GM21529 (cell line): ENCODE data around the gene BCAT1.
"Not testable (repeated sequence)": the region's sequence is repeated elsewhere in the genome, so short reads cannot be mapped to it uniquely, and the experiment has no call there.

Source experiments
- ATAC-seq: cut with Tn5 transposase; IDR thresholded peaks from one replicate; pipeline ENCODE4 v1.9.1; 2021; ENCODE audit not compliant: unreplicated experiment

BCAT1 gene

DNA sequence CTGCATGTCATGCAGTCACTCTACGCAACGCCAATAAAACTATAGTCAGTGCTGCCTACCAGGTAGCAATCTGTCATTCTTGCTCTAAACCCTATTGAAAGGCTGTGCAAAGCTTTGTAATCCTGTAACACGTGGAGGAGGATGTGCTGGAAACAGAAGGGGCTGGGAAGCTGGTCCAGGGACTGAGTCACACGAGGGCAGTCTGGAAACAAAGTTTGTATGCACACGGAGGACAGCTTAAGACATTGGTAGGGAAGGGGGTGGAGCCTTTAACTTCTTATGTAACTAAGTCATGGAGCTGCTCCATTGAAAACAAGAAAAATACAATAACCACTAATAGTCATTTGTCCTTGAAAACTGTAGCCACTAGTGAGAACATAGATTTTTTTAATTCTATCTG, 128.0 kb downstream of the BCAT1 start:
- ATAC-seq, result no peak

DNA sequence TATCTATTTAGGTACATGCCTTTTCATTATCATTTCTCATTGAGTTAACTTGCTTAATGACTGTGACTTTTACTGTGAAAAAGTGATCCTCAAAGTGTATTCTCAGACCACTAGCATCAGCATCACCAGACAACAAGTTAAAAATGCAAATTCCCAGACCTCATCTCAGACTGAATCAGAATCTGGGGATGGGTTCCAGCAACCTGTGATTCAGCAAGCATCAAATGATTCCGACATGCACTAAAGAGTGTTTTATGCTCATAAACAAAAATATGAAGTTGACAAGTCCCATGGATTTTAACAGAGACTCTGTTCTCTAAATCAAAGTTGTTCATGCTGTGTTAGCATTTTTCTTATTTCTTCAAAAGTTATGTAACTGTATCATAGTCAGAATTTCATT, 130.6 kb downstream of the BCAT1 start:
- ATAC-seq, result no peak

DNA sequence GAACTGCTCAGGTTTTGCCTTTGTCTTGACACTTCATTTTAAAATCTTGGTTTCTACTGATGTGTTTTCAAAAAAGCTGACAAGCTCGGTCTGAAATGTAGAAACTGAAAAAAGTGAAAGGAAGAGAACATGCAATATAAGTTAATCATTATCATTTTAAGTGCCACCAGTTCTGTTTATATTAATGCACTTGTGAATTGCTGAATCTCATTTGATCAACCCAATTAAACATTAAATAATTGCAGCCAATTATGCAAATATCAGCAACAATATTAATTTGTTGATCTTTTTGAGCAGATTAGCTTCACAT, 133.8 kb downstream of the BCAT1 start:
- ATAC-seq, result peak; percentile 22

DNA sequence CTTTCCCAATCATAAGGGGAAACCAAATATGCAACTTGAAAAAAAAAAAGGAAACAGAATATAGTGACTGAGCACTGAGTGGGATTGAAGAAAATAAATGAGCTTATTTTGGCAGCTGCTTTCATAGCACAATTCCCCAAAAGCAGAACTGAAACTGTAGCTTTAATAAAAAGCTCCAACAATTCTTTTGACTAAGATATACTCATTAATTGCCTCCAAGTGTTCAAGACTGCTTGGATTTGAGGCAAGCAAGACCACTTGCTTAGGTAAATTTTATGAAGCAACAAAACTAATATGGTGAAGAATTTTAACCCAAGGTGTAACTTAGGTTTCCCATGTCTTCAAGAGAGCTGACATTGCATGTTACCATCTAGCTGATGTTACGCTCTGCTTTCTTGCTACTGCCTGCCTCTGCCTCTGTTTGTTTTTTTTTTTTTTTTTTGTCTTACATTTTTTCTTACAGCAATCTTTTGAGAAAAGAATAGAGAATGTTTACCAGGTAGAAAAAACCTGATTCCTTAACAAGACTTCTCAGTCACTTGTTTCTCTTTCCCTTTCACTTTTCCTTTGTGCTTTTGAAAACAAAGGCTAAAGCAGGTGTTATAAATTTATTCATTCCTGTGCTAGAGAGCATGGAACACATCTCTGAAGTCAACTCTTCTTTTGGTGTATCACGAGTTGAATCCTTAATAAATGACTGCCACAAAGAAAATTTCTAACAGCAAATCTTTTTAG, 134.4 kb downstream of the BCAT1 start:
- ATAC-seq, result peak; percentile 91

DNA sequence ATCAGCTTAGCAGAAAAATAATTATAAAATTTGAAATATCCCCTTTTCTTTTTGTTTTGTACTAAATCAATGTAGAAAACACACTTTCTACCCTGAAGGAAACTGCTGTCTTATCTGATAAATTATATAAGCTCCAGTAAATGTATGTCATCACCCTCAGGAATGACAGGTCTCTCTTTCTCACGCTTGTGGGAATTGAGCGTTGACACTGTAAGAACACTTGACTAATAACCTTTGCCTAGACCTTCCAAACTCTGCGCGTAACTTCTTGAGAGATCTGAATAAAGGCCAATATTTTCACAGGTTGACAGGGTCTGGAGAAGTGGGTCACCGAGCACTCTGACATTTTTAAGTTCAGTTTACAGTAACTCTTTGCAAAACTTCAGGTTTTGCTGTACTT, 138.5 kb downstream of the BCAT1 start:
- no peak for ATAC-seq

DNA sequence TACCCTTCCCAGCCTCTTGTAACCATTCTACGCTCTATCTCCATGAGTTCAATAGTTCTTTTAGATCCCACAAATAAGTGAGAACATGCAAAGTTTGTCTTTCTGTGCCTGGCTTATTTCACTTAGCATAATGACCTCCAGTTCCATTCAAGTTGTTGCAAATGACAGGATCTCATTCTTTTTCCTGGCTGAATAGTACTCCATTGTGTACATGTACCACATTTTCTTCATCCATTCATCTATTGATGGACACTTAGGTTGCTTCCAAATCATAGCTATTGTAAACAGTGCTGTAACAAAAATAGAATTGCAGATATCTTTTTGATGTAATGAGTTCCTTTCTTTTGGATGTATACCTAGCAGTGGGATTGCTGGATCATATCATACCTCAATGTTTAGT, 139.6 kb downstream of the BCAT1 start:
- not testable (repeated sequence) for ATAC-seq

DNA sequence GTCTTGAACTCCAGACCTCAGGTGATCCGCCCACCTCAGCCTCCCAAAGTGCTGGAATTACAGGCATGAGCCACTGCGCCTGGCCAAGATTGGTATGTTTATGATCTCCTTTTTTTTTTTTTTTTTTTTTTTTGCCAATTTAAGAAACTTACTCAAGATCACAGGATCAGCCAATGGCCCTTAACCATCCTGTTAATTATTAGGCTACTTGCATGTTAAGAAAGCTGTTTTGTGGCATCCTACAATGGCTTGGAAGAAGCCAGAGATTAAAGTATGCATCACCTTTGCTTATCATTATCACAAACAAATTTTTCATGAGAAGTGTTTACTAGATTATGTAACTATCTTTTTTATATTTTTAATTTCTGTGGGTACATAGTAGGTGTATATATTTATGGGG, 140.2 kb downstream of the BCAT1 start:
- ATAC-seq, result no peak

DNA sequence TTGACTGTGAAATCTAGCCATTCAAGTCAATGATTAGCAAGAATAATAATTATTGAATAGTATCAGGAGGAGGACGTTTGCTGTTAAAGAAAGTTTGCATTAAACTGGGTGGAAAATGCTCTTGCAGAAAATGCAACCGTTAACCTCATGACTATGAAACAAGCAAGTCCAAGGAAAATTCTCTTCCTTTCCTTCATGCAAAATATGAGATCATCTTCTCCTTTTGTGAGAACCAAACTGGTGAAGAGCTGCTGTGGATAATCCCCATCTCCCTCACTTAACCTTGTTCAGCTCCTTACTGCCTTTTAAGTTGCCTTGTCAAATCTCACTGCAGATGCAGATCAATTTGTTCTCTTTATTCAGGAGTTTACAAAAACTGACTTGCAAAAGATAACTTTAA, 142.5 kb downstream of the BCAT1 start:
- no peak for ATAC-seq

DNA sequence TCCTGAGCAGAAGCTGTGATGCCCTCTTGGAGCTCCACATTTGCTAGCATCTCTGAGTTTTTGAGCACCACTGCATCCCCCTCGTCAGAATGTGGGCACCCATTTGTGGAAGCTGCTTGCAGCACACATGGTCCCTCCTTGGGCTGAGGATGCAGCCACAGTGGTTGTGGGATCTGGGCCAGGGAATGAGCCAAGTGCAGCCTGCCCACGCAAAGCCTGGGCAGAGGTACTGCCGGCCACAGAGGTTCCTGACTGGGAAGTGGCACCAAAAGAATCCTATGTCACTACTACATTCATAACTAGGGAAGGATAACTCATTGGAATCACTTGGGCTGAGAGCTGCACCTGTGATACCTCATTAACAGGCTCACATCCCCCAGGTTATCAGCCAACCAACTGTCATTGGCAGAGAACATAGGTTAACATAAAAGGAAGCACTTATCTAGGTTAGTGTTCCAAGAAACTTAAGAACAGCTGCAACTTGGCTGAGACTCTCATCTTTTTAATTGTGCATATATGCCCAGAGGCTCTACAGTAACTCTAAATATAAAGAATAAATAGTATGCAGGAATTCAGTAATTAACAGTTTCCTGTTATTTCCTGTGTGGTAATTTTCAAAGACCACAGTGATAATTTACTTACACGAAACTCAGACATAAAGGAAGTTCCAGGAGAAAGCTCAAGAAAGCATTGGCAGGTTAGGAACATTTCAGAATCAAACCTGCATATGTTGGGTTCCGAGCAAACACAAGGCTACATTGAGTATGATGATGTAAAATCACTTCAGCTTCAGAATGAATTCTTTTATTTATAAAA, 145.3 kb downstream of the BCAT1 start:
- ATAC-seq, result no peak

DNA sequence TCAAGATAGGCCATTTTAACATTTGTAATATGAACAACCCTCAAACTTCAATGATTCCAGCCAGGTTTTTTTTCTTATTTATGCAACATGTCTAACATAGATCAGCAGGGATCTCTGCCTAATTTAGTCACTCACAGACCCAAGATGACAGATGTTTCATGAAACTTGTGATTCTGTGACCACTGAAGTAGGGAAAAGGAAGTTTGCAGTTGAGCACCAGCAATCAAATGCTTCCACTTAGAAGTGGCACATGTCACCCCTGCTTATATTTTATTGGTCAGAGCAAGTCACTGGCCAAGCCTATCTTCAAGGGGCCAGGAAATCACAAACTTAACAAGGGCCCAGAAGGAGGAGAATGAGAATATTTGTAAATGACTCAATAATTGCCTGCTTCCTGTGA, 150.6 kb downstream of the BCAT1 start:
- ATAC-seq, result peak; percentile 93

DNA sequence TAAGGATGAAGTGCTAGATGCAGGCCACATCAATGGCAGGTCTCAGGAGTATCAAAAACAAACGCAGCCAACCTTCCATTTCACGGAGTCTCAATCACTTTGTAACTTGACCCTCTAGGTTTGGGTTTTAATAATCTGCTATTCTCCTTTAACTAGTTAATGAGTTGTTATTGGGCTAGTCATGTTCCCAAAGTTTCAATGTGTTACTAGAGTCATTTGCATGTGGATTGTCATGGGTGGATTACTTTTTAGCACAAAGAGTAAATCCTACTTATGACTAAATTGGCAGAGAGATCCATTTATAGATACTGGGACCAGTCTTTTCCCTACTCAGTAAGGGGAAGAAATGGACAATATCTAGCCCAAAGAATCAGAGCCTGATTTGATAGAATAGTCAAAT, 151.0 kb downstream of the BCAT1 start:
- ATAC-seq, result peak; percentile 4

DNA sequence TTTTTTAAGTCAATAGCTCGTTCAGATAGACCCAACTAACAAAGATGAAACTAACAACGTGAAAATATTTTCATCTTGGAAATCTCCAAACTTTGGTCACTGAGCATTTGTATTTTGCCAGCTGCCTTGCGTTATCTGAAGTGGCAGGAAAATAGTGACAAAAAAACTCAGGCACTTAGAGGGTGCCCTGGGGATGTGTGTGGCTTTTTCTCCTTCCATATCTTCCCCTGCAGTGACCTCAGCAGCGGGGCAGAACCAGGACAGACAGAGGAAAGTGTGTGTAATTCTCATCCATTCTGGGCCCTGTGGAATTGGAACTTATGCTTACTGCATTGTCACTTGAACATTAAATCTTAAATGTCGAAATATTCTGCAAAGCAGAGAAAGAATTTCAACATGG, 152.0 kb downstream of the BCAT1 start:
- ATAC-seq, result no peak

DNA sequence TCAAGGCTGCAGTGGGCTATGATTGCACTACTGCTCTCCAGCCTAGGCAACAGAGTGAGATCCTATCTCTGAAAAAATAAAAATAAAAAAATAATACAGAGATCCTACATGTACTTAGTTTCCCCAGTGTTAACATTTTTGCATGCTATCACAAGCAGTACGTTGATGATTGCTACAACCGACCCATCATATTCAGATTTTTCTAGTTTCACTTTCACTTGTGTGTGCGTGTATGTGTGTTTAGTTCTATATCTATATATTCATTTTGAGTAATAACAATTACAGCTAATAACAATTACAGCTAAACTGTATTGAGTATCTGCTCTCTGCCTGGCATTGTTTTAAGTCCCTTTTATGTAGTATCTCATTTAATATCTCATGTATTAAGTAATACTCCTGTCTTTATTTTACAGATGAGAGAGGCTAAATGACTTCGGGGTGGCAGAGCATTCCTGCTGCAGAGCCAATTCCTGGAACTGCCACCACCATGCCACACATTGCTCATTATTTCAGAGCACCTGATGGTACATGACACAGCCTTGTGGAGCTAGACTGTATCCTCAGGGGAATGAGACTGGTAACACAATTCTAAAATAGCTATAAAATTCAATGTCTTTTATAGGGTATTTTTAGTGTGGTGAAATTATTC, 153.1 kb downstream of the BCAT1 start:
- ATAC-seq, result peak; percentile 31

DNA sequence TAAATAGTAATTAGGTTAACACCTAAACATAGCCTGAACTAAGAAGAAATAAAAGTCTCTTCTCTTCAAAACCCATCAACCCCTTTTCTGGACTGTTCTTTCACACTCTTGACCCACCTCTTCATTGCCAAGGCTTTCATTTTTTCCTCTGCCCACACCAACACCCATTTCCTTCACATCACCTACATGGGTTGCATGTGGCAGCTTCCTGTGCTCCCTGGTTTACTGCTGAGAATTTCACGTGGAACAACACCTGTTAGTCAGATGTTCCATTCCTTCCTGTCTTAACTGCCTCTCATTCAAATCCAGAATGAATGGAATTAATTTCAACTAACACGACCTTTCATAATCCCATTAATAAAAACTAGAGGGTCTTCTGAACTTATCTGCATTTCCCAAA, 157.3 kb downstream of the BCAT1 start:
- ATAC-seq, result no peak

DNA sequence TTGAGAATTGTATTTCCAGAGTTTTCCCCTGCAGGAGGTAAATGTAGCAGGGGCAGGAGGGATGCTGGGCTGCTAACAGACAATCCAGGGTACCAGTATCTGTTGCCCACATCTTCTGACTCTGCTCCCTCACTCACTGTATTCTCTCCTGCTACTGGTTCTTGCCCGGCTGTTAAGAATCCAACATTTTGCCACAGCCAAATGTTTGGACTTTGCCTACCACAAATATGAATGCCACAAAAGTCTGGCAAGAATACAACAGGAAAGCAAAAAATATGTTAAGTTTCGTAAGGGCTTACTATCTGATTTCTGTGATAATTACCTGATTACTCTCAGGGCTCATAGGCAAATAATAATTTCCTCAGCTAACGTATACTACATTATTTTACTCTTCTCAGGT, 160.0 kb downstream of the BCAT1 start:
- ATAC-seq, result no peak

DNA sequence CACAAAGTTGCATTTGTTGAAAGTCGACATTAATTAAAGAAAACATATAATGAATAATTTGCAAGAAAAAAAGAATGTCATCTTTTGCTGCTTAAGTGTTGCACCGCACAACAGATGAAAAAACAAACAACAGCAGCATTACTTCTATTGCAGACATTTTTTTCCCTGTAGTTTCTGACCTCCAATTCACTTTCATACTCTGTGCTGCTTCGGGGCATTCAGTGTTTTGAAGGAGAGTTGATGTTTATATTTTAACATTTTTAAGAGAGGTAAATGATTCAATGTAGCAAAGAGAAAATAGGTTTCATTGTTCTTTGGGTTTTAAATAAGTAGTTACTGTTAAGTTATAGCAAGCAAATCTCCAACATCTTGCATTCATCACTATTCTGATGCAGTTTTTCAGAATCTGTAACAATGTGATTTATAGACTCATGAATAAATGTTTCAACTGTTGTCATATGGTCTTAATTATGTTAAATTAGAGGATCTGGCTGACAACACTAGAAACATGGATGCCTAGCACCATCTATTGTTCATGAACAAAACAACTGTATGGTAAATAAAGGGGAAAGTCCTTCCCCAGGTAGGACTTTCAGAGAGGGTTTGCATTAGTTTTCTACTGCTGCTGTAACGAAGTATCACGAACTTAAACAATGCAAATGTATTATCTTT, 168.1 kb downstream of the BCAT1 start:
- no peak for ATAC-seq

DNA sequence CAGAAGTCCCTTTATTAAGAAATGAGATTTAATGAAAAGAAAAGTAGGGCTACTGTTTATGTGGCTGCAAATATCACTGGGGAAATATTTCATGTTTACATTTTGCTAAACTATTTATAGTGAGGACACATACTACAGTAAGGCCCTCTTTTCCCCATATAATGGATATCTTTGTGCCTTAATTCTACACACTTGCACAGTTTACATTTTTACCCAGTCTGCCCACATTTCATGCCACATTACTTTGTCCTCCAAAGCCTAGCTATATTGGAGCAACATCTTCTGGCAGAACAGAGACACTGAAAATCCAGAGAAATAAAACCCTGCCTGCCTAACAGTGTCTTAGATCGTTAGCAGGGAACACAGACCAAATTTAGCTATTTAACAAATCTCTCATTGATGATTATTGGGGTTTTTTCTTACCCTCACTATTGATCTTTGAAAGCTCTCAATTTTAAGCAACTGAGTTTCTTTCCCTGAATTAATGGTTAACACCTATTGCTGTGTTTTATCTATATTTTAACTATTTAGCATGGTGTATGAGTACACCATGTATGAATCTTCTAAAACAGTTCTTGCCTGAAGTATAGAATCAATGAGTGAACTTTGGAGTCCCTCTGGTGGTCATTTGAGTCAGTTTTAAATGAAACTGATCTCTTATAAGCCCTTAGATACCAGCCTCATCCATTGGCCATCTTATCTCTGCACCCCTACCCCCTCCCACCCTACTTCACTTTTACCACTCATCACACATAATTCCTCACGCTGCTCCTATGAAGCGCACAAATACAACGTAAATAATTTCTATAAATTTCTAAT, 170.2 kb downstream of the BCAT1 start:
- peak; percentile 89 for ATAC-seq

DNA sequence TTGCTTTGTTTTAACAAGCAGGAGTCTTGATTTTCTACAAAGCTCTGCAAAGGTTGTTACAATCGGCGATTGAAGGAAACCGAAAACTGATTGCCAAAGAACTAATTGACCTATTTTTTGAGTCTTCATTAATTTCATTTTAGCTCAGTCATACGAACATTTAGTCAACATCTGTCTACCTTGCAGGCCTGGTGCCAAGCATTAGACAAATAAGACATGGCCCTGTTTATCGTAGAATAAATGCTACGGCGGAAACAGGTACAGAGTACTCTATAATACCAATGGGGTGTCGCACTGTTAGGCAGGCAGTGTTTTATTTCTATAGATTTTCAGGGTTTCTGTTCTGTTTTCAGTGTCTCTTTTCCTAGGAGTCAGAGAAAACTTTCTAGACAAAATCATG, 171.5 kb downstream of the BCAT1 start:
- ATAC-seq, result no peak

DNA sequence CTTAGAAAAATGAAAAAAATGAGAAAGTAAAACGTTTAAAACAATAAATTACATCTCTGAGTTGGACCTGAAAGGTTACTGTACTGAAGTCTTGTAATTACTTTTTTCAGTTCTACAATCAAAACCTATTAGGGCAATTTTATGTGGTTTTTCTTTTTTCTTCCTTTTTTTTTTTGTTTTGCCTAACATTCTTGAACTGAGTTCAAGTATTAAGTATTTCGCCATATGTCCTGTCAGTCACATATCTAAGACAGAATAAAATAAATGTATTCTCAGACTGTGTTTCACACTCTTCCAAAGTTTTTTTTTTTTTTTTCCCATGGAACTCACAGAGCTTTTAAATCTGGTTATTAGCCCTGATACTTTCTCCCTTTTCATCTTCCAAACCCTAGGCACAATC, 172.0 kb downstream of the BCAT1 start:
- no peak for ATAC-seq

DNA sequence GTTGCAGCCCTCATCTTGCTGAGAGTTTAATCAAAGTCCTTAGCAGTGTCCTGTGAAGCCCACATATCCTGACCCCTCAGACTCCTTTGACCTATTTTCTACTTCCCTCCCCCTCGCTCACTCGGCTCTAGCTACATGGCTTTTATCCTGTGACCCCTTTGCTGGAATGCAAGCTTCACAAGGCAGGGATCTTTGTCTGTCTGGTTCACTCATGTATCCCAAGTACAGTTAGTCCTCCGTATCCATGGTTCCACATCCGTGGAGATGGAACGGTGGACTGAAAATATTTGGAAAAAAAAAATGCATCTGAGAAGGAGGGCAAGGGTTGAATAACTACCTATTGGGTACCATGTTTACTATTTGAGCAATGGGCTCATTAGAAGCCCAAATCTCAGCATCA, 173.8 kb downstream of the BCAT1 start:
- ATAC-seq, result no peak

DNA sequence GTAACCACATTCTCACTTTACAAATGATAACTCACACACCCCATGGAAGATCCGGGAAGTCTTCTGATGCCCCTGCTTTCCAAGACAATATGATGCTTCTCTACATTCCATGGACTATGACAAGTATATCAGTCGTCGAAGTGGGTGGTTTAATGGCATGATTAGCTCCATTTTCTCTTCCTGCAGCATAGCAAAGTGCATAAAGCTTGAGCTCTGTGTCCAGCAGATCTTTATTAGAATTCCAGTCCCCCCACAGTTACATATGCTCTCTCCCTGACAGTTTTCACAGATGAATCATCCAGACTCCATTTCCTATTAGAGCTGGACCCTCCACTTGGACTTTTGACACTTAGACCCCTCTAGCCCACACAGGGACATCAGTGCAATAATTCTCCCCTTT, 174.9 kb downstream of the BCAT1 start:
- ATAC-seq, result no peak
